ENCODE results near the gene SMC4.
A peak's percentile ranks its signal among the peaks of the same experiment; 100 is the strongest.

The SMC4 gene

GRCh38 chr3:160395297-160395696 lies 4.2 kb upstream of the SMC4 start:
- DNase-seq = no peak

- no peak for DNase-seq
These were observed 678 bp upstream of the SMC4 start for GRCh38 chr3:160398820-160399124.

GRCh38 chr3:160400030-160400701 lies 716 bp downstream of the SMC4 start:
- DNase-seq = peak; percentile 20

- DNase-seq = no peak
These were observed 1.3 kb downstream of the SMC4 start for GRCh38 chr3:160400702-160401150.

- no peak for DNase-seq
These were observed 2.0 kb downstream of the SMC4 start for GRCh38 chr3:160401291-160402095.

GRCh38 chr3:160402221-160403027 lies 3.0 kb downstream of the SMC4 start:
- no peak for DNase-seq

- DNase-seq = no peak
These were observed 3.6 kb downstream of the SMC4 start for GRCh38 chr3:160403028-160403545.

GRCh38 chr3:160403796-160404470 lies 4.5 kb downstream of the SMC4 start:
- DNase-seq = no peak

GRCh38 chr3:160409812-160410610 lies 10.6 kb downstream of the SMC4 start:
- DNase-seq = no peak

GRCh38 chr3:160412477-160412876 lies 13.0 kb downstream of the SMC4 start:
- no peak for DNase-seq

- DNase-seq = peak; percentile 56
These were observed 14.3 kb downstream of the SMC4 start for GRCh38 chr3:160413613-160414248.

- DNase-seq = no peak
These were observed 17.9 kb downstream of the SMC4 start for GRCh38 chr3:160417311-160417710.

GRCh38 chr3:160427832-160428424 lies 28.5 kb downstream of the SMC4 start:
- DNase-seq = no peak

GRCh38 chr3:160434071-160434470 lies 34.6 kb downstream of the SMC4 start:
- DNase-seq = no peak

GRCh38 chr3:160435095-160435494 lies 35.6 kb downstream of the SMC4 start:
- DNase-seq = no peak

- no peak for DNase-seq
These were observed 36.3 kb downstream of the SMC4 start for GRCh38 chr3:160435747-160436146.

- DNase-seq = no peak
These were observed 37.6 kb downstream of the SMC4 start for GRCh38 chr3:160437083-160437455.

- no peak for DNase-seq
These were observed 41.2 kb downstream of the SMC4 start for GRCh38 chr3:160440687-160441086.

- no peak for DNase-seq
These were observed 45.0 kb downstream of the SMC4 start for GRCh38 chr3:160444411-160444810.

- no peak for DNase-seq
These were observed 46.4 kb downstream of the SMC4 start for GRCh38 chr3:160445854-160446253.

GRCh38 chr3:160446522-160447056 lies 47.1 kb downstream of the SMC4 start:
- no peak for DNase-seq
